ENCODE measurements around the gene QRFPR.
A peak's percentile ranks its signal among the peaks of the same experiment; 100 is the strongest.
"Not testable (repeated sequence)": the region's sequence is repeated elsewhere in the genome, so short reads cannot be mapped to it uniquely, and the experiment has no call there.

Gene QRFPR

GRCh38 chr4:121339307-121339706, 41.5 kb downstream of the QRFPR start:
- no peak for DNase-seq

- no peak for DNase-seq
Measured at GRCh38 chr4:121338518-121338917, 42.3 kb downstream of the QRFPR start.

- DNase-seq, result no peak
Measured at GRCh38 chr4:121336706-121337105, 44.1 kb downstream of the QRFPR start.

GRCh38 chr4:121330180-121330665, 50.6 kb downstream of the QRFPR start:
- DNase-seq, result no peak

GRCh38 chr4:121326597-121326996, 54.2 kb downstream of the QRFPR start:
- DNase-seq, result no peak

- no peak for DNase-seq
Measured at GRCh38 chr4:121324331-121324730, 56.5 kb downstream of the QRFPR start.

- DNase-seq, result no peak
Measured at GRCh38 chr4:121321466-121321865, 59.4 kb downstream of the QRFPR start.

- no peak for DNase-seq
Measured at GRCh38 chr4:121316091-121316490, 64.7 kb downstream of the QRFPR start.

GRCh38 chr4:121313430-121313829, 67.4 kb downstream of the QRFPR start:
- DNase-seq, result not testable (repeated sequence)

GRCh38 chr4:121308828-121309227, 72.0 kb downstream of the QRFPR start:
- no peak for DNase-seq

- DNase-seq, result peak; percentile 4
Measured at GRCh38 chr4:121308328-121308663, 72.5 kb downstream of the QRFPR start.

GRCh38 chr4:121307445-121308327, 73.1 kb downstream of the QRFPR start:
- peak; percentile 57 for DNase-seq

GRCh38 chr4:121306931-121307330, 73.9 kb downstream of the QRFPR start:
- DNase-seq, result peak; percentile 2

- no peak for DNase-seq
Measured at GRCh38 chr4:121304893-121305292, 75.9 kb downstream of the QRFPR start.

- DNase-seq, result no peak
Measured at GRCh38 chr4:121299367-121299766, 81.5 kb downstream of the QRFPR start.

GRCh38 chr4:121283319-121283718, 97.5 kb downstream of the QRFPR start:
- no peak for DNase-seq

- no peak for DNase-seq
Measured at GRCh38 chr4:121280425-121280824, 100.4 kb downstream of the QRFPR start.

GRCh38 chr4:121278811-121279368, 101.9 kb downstream of the QRFPR start:
- DNase-seq, result no peak

Measured in hematopoietic multipotent progenitor cell treated with erythropoietin and hydrocortisone succinate and interleukin-3 and kit ligand, for 8 days (in vitro differentiated cells).